Adrenal gland (tissue), 12 donors: Measurements from ENCODE around the gene GRIN3B. TPM values are rescaled to one million over a fixed set of nuclear protein-coding genes. Genes with fewer than 3 reads are reported as not detected.

Experiments
- DNase-seq, 7 donors: peaks; one replicate each; pipeline ENCODE4 v3.0.0-alpha.2; 2019 to 2020
- H3K27ac ChIP-seq, 5 donors: fragments of 200-600 bp; sonication (generic) in 4 of 5; 1 replicate in 3 of 5; 2 replicates in 2 of 5; pipeline versions ENCODE4 v1.5.1 to v1.8.0; 2016 to 2020; ENCODE audit warnings: mild to moderate bottlenecking in 1 of 5
- H3K27me3 ChIP-seq: fragments of 200-600 bp; 2 replicates; pipeline ENCODE4 v1.8.0; 2021
- H3K36me3 ChIP-seq, 2 donors: fragments of 200-600 bp; replicated peaks in 1 of 2; 1 replicate in 1 of 2; 2 replicates in 1 of 2; pipeline versions ENCODE4 v1.5.1 to v1.8.0; 2018 to 2022
- H3K4me1 ChIP-seq, 2 donors: fragments of 200-600 bp; replicated peaks in 1 of 2; 1 replicate in 1 of 2; 2 replicates in 1 of 2; pipeline versions ENCODE4 v1.5.1 to v1.8.0; 2018 to 2021
- H3K4me3 ChIP-seq, 4 donors: fragments of 200-600 bp; sonication (generic) in 3 of 4; one replicate each; pipeline ENCODE4 v1.5.1; 2016 to 2018
- H3K9me3 ChIP-seq, 3 donors: fragments of 200-600 bp; sonication (generic) in 1 of 3; replicated peaks in 1 of 3; 1 replicate in 2 of 3; 2 replicates in 1 of 3; pipeline versions ENCODE4 v1.5.1 to v1.8.0; 2016 to 2021
- POLR2A ChIP-seq, 2 donors: fragments of 450-650 bp; IDR thresholded peaks; one replicate each; pipeline ENCODE4 v1.6.1; 2017; ENCODE audit warnings: antibody characterized with exemption in 2 of 2, mild to moderate bottlenecking in 2 of 2, moderate library complexity in 1 of 2
- WGBS, 4 donors: extraction: QIAGEN DNeasy Blood & Tissue Kit in 2 of 4; methylation state at CpG; one replicate each; pipeline versions ENCODE4 v1.1.5 to v1.1.7; 2013 to 2017; 5-methylcytosine and 5-hydroxymethylcytosine counted together
- intact Hi-C, 2 donors: fragments of 100-400 bp; cut with DNase I; formaldehyde crosslinking; loops; one replicate each; pipeline versions ENCODE4 v1.14.1 to v1.15.0; 2022 to 2023
- polyA plus RNA-seq, 3 donors: library from polyadenylated mRNA; stranded (reverse); fragments of 200-250 nt in 2 of 3; fragments of 350-450 nt in 1 of 3; fragmentation: Illumina TruSeq in 1 of 3; extraction: RNeasy Lipid Tissue Mini Kit (QIAGEN cat#74804) in 1 of 3; gene quantifications; one replicate each; pipeline ENCODE4 v1.2.3, GENCODE V29; 2013 to 2014
- total RNA-seq, 9 donors: library from RNA; depleted of rRNA in 4 of 9; stranded (reverse); fragments of >200 nt in 4 of 9; fragments of 120-200 nt in 1 of 9; fragmentation: NEBNext Ultra II Directional in 1 of 9; extraction: Animal tissue kit (Norgen Biotek cat#: 25700) in 1 of 9; gene quantifications; one replicate each; pipeline versions ENCODE4 v1.1.0 to v1.2.4, GENCODE V29; 2013 to 2023
- TF ChIP-seq, protein P1 (sequence below), 6 experiments: fragments of 450-650 bp in 4 of 6; fragments of 200-600 bp in 2 of 6; sonication (generic) in 1 of 6; IDR thresholded peaks; 1 replicate in 5 of 6; 2 replicates in 1 of 6; pipeline versions ENCODE4 v1.5.1 to v1.8.0; 2016 to 2021; ENCODE audit warnings: antibody characterized with exemption in 6 of 6, mild to moderate bottlenecking in 2 of 6, moderate library complexity in 1 of 6
- donor health status: healthy with polysubstance abuse.
- donor health status: Bipolar disorder and iron deficiency.
- donor health status: DM: yes; HTN: yes; CAD: no.
- donor health status: DM: no; HTN: no; CAD: no.
- donor health status: DM: no; HTN: no; CAD: no.
- donor health status: DM: yes; HTN: yes; CAD: no.

The GRIN3B gene
- total and polyA plus RNA-seq, 12 donors: 0.08 to 0.24 (median 0.16) TPM; not detected in 8

DNA sequence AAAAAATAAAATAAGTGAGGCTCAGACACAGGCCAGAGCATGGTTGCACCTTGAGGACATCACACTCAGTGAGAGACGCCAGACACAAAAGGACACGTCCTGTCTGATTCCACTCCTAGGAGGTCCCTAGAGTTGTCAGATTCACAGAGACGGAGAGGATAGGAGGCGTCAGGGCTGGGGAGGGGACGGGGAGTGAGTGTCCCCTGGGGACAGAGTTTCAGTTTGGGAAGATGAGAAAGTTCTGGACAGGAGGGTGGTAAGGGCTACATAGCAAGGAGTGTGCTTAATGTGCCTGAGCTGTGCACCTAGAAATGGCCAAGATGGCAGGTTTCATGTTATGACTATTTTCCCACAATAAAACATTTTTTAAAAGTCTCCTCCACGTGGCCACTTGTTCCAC, 2.2 kb upstream of the GRIN3B start:
- H3K27me3 ChIP-seq: peaks cover 38% of the 10 kb centered on the region
- intact Hi-C loops: loop anchor here in 1 of 2 donors (10.0 kb wide), 1 partner anchor 223 kb away; no protein-coding TSS in a partner anchor
- H3K4me1 ChIP-seq: peaks cover 0 to 10% of the 10 kb centered on the region in 2 donors
- no peak overlapping the region for H3K27ac ChIP-seq
- no peak for DNase-seq
- TF ChIP-seq, protein P1, sequence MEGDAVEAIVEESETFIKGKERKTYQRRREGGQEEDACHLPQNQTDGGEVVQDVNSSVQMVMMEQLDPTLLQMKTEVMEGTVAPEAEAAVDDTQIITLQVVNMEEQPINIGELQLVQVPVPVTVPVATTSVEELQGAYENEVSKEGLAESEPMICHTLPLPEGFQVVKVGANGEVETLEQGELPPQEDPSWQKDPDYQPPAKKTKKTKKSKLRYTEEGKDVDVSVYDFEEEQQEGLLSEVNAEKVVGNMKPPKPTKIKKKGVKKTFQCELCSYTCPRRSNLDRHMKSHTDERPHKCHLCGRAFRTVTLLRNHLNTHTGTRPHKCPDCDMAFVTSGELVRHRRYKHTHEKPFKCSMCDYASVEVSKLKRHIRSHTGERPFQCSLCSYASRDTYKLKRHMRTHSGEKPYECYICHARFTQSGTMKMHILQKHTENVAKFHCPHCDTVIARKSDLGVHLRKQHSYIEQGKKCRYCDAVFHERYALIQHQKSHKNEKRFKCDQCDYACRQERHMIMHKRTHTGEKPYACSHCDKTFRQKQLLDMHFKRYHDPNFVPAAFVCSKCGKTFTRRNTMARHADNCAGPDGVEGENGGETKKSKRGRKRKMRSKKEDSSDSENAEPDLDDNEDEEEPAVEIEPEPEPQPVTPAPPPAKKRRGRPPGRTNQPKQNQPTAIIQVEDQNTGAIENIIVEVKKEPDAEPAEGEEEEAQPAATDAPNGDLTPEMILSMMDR (IDR thresholded peaks at IDR 0.05): no peak
- no peak for TF ChIP-seq POLR2A (IDR thresholded peaks at IDR 0.05)
- H3K4me3 ChIP-seq: no peak overlapping the region
- H3K9me3 ChIP-seq: no peaks in the 10 kb centered on the region
- no peaks in the 10 kb centered on the region for H3K36me3 ChIP-seq
- 16 to 35% (median 25%) methylated on average over 6 of the region's 6 CpGs for WGBS, 4 donors

GRCh38 chr19:999379-999719, 870 bp upstream of the GRIN3B start:
- no peak overlapping the region for H3K4me3 ChIP-seq
- no peak for TF ChIP-seq POLR2A (IDR thresholded peaks at IDR 0.05)
- TF ChIP-seq, protein P1 (IDR thresholded peaks at IDR 0.05): no peak
- 31 to 59% (median 55%) methylated on average over 2 to 3 of the region's 3 CpGs for WGBS, 4 donors
- intact Hi-C loops: loop anchor here in 1 of 2 donors (10.0 kb wide), 1 partner anchor 225 kb away; no protein-coding TSS in a partner anchor
- peaks cover 0 to 10% of the 10 kb centered on the region in 2 donors for H3K4me1 ChIP-seq
- no peaks in the 10 kb centered on the region for H3K36me3 ChIP-seq
- DNase-seq: no peak
- H3K27ac ChIP-seq: no peak overlapping the region
- H3K9me3 ChIP-seq: no peaks in the 10 kb centered on the region
- H3K27me3 ChIP-seq: peaks cover 38% of the 10 kb centered on the region

- H3K9me3 ChIP-seq: no peaks in the 10 kb centered on the region
- H3K4me1 ChIP-seq: peaks cover 0 to 10% of the 10 kb centered on the region in 2 donors
- no peak overlapping the region for H3K27ac ChIP-seq
- H3K27me3 ChIP-seq: peaks cover 31% of the 10 kb centered on the region
- intact Hi-C loops: no loop called here
- WGBS, 4 donors: 5 to 19% (median 6%) methylated on average over 18 to 73 of the region's 73 CpGs
- no peak for DNase-seq
- H3K4me3 ChIP-seq: no peak overlapping the region
- H3K36me3 ChIP-seq: no peaks in the 10 kb centered on the region
- TF ChIP-seq, protein P1 (IDR thresholded peaks at IDR 0.05): no peak
- no peak for TF ChIP-seq POLR2A (IDR thresholded peaks at IDR 0.05)
Measured at GRCh38 chr19:1000591-1001537, 645 bp downstream of the GRIN3B start.

GRCh38 chr19:1001538-1002166, 1.4 kb downstream of the GRIN3B start:
- no peak overlapping the region for H3K27ac ChIP-seq
- WGBS, 4 donors: 8 to 31% (median 18%) methylated on average over 4 to 20 of the region's 20 CpGs
- no peak overlapping the region for H3K4me3 ChIP-seq
- peak in 2 of 7 donors; percentile 49 to 69 for DNase-seq
- TF ChIP-seq POLR2A (IDR thresholded peaks at IDR 0.05): no peak
- TF ChIP-seq, protein P1 (IDR thresholded peaks at IDR 0.05): peak; percentile 82 to 92 (median 88)
- H3K4me1 ChIP-seq: peaks cover 0 to 3% of the 10 kb centered on the region in 2 donors
- intact Hi-C loops: no loop called here
- H3K9me3 ChIP-seq: no peaks in the 10 kb centered on the region
- H3K27me3 ChIP-seq: peaks cover 24% of the 10 kb centered on the region
- H3K36me3 ChIP-seq: no peaks in the 10 kb centered on the region
